ENCODE data around the gene EIF2S3. TPM values are rescaled to one million over a fixed set of nuclear protein-coding genes. Genes with fewer than 3 reads are reported as not detected.
"Not testable (repeated sequence)": the region's sequence is repeated elsewhere in the genome, so short reads cannot be mapped to it uniquely, and the experiment has no call there.

Gene EIF2S3
- total and polyA plus RNA-seq, 2 of the 8 experiments (the other 6 are each of a cell fraction or from before 2014, with no cell fraction given) = 65.5 to 259 TPM

DNA sequence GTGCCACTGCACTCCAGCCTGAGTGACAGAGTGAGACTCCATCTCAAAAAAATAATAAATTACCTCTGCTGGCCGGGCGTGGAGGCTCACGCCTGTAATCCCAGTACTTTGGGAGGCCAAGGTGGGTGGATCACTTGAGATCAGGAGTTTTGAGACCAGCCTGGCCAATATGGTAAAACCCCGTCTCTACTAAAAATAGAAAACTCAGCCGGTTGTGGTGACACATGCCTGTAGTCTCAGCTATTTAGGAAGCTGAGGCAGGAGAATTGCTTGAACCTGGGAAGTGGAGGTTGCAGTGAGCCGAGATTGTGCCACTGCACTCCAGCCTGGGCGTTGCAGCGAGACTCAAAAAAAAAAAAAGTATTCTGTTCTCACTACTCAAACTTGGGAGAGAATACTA, 25.5 kb downstream of the EIF2S3 start:
- FAIRE-seq = not testable (repeated sequence)

More for the DNA sequence above, 25.5 kb downstream of the EIF2S3 start:
- not testable (repeated sequence) for H2AFZ ChIP-seq (ENCODE audit: low read length); H2AK5ac ChIP-seq (ENCODE audit: low read depth, low read length); H4K8ac ChIP-seq (ENCODE audit: extremely low read depth, insufficient read depth, low read length); H3K4me2 ChIP-seq (ENCODE audit: insufficient read depth in 1 of 2, low read depth in 2 of 2, low read length in 2 of 2); H2BK15ac ChIP-seq (ENCODE audit: low read length); H3K27ac ChIP-seq (ENCODE audit: low read depth, low read length); H3K27me3 ChIP-seq (replicated peaks in 1 of 4; ENCODE audit: control insufficient read depth in 3 of 4, extremely low read depth in 1 of 4, insufficient read depth in 3 of 4, low read length in 3 of 4); H3K23ac ChIP-seq (ENCODE audit: insufficient read length); H4K91ac ChIP-seq (replicated peaks; ENCODE audit: insufficient read length, low read length); H3K4me1 ChIP-seq (replicated peaks in 1 of 4; ENCODE audit: control insufficient read depth in 3 of 4, insufficient read depth in 4 of 4, low read length in 3 of 4); H3K79me2 ChIP-seq (ENCODE audit: control insufficient read depth in 1 of 2, insufficient read depth in 2 of 2, low read length in 2 of 2); H3K9me3 ChIP-seq (ENCODE audit: insufficient read depth in 2 of 2, low read depth in 1 of 2, low read length in 1 of 2); H3K23me2 ChIP-seq (ENCODE audit: low read depth, low read length); H3K56ac ChIP-seq (replicated peaks; ENCODE audit: insufficient read length, low read depth, low read length); H3K14ac ChIP-seq (ENCODE audit: insufficient read length); H4K5ac ChIP-seq (ENCODE audit: insufficient read length, low read depth, low read length); H3K4ac ChIP-seq (replicated peaks; ENCODE audit: insufficient read length, low read depth, low read length); H2BK120ac ChIP-seq (replicated peaks; ENCODE audit: low read depth, low read length); H4K20me1 ChIP-seq (replicated peaks in 1 of 2; ENCODE audit: control insufficient read depth in 1 of 2, insufficient read depth in 2 of 2, low read length in 2 of 2); H2BK12ac ChIP-seq (ENCODE audit: low read depth, low read length); H3K4me3 ChIP-seq (ENCODE audit: extremely low read depth in 1 of 4, insufficient read depth in 2 of 4, low read depth in 3 of 4, low read length in 4 of 4); H3K18ac ChIP-seq (ENCODE audit: extremely low read depth, low read length); H3K9ac ChIP-seq (replicated peaks in 1 of 4; ENCODE audit: extremely low read depth in 1 of 4, low read depth in 3 of 4, low read length in 3 of 4); DNase-seq (ENCODE audit: low read depth in 1 of 2, low spot score in 2 of 2); H2BK5ac ChIP-seq (ENCODE audit: low read depth, low read length); H3K79me1 ChIP-seq (ENCODE audit: low read depth, low read length); H2BK20ac ChIP-seq (ENCODE audit: low read length)
- POLR2A ChIA-PET (ENCODE audit: partially characterized antibody) = interaction anchor here (1.0 to 3.8 kb wide), 6 partner anchors 9 to 165 kb away, joined by 3 to 17 read pairs (median 4); partner anchors contain the start of gene EIF2S3
- peaks cover 0 to 27% (median 9%) of the 10 kb centered on the region in 4 experiments; a peak in 6 of 8 replicates for H3K36me3 ChIP-seq (ENCODE audit: control insufficient read depth in 2 of 4, insufficient read depth in 4 of 4, low read length in 3 of 4)
- CTCF ChIA-PET (ENCODE audit: partially characterized antibody) = interaction anchor here (1.2 to 1.5 kb wide), 2 partner anchors 11 to 168 kb away, joined by 3 read pairs; no protein-coding TSS in a partner anchor
- WGBS, 2 experiments (ENCODE audit: extremely low coverage in 1 of 2, insufficient coverage in 1 of 2, insufficient read length in 1 of 2, insufficient replicate concordance in 2 of 2, low coverage in 1 of 2, low lambda C conversion rate in 2 of 2, missing lambda C conversion rate in 1 of 2) = 89% methylated on average over 5 of the region's 8 CpGs; no CpG with 5 or more reads in 1 of the 2 experiments

Data from H1 (cell line).